ENCODE data around the gene VPS45. TPM values are rescaled to one million over a fixed set of nuclear protein-coding genes. Genes with fewer than 3 reads are reported as not detected.
"Not testable (repeated sequence)": the region's sequence is repeated elsewhere in the genome, so short reads cannot be mapped to it uniquely, and the experiment has no call there.

Gene VPS45
- total RNA-seq, 1 donor from 2014 or later: 41.5 TPM

- H3K36me3 Mint-ChIP-seq: peaks cover 4% of the 10 kb centered on the region
- DNase-seq (ENCODE audit: extremely low spot score, unreplicated experiment): no peak
- TF ChIP-seq CTCF (conservative IDR thresholded peaks at IDR 0.05): no peak
- no peaks in the 10 kb centered on the region for H3K27me3 Mint-ChIP-seq
- H3K4me3 Mint-ChIP-seq: no peak overlapping the region
- no peaks in the 10 kb centered on the region for H3K9me3 Mint-ChIP-seq
- H3K27ac Mint-ChIP-seq: no peak overlapping the region
- peaks cover 20% of the 10 kb centered on the region for H3K4me1 Mint-ChIP-seq (ENCODE audit: unreplicated experiment)
These were observed 77.0 kb downstream of the VPS45 start for GRCh38 chr1:150144606-150145005.

- not testable (repeated sequence) for H3K9me3 Mint-ChIP-seq; H3K27me3 Mint-ChIP-seq; H3K27ac Mint-ChIP-seq; H3K4me3 Mint-ChIP-seq; H3K36me3 Mint-ChIP-seq; DNase-seq (ENCODE audit: extremely low spot score, unreplicated experiment)
- H3K4me1 Mint-ChIP-seq (ENCODE audit: unreplicated experiment): peaks cover 20% of the 10 kb centered on the region
These were observed 78.4 kb downstream of the VPS45 start for GRCh38 chr1:150146016-150146415.

GRCh38 chr1:150146849-150147542 lies 79.4 kb downstream of the VPS45 start:
- H3K27me3 Mint-ChIP-seq: no peaks in the 10 kb centered on the region
- H3K4me1 Mint-ChIP-seq (ENCODE audit: unreplicated experiment): peaks cover 26% of the 10 kb centered on the region
- H3K27ac Mint-ChIP-seq: peak overlapping the region; percentile 40
- TF ChIP-seq CTCF (conservative IDR thresholded peaks at IDR 0.05): no peak
- DNase-seq (ENCODE audit: extremely low spot score, unreplicated experiment): no peak
- H3K36me3 Mint-ChIP-seq: peaks cover 12% of the 10 kb centered on the region
- no peaks in the 10 kb centered on the region for H3K9me3 Mint-ChIP-seq
- H3K4me3 Mint-ChIP-seq: peak overlapping the region; percentile 56

GRCh38 chr1:150148837-150149270 lies 81.3 kb downstream of the VPS45 start:
- Mint-ChIP-seq H3K27me3 (no peaks in the 10 kb centered on the region), H3K4me1 (ENCODE audit: unreplicated experiment) (peaks cover 35% of the 10 kb centered on the region), H3K36me3 (peaks cover 17% of the 10 kb centered on the region), H3K9me3 (no peaks in the 10 kb centered on the region), H3K4me3 (peak overlapping the region; percentile 97), H3K27ac (peak overlapping the region; percentile 93)
- peak; percentile 62 for DNase-seq (ENCODE audit: extremely low spot score, unreplicated experiment)
- no peak for TF ChIP-seq CTCF (conservative IDR thresholded peaks at IDR 0.05)

GRCh38 chr1:150149271-150150132 lies 81.9 kb downstream of the VPS45 start, which contains the start of gene PLEKHO1:
TSS of gene PLEKHO1 (plus strand) at chr1:150149916. CDS start at chr1:150150258, 342 bp downstream.
- peaks cover 38% of the 10 kb centered on the region for H3K4me1 Mint-ChIP-seq (ENCODE audit: unreplicated experiment)
- no peak for TF ChIP-seq CTCF (conservative IDR thresholded peaks at IDR 0.05)
- H3K27me3 Mint-ChIP-seq: no peaks in the 10 kb centered on the region
- peaks cover 20% of the 10 kb centered on the region for H3K36me3 Mint-ChIP-seq
- H3K9me3 Mint-ChIP-seq: no peaks in the 10 kb centered on the region
- peak within 1 kb of the TSS; percentile 97 for H3K4me3 Mint-ChIP-seq
- peak; percentile 74 for DNase-seq (ENCODE audit: extremely low spot score, unreplicated experiment)
- peak within 1 kb of the TSS; percentile 93 for H3K27ac Mint-ChIP-seq
